Measurements from ENCODE around the gene KATNBL1.
A peak's percentile ranks its signal among the peaks of the same experiment; 100 is the strongest.

DNA sequence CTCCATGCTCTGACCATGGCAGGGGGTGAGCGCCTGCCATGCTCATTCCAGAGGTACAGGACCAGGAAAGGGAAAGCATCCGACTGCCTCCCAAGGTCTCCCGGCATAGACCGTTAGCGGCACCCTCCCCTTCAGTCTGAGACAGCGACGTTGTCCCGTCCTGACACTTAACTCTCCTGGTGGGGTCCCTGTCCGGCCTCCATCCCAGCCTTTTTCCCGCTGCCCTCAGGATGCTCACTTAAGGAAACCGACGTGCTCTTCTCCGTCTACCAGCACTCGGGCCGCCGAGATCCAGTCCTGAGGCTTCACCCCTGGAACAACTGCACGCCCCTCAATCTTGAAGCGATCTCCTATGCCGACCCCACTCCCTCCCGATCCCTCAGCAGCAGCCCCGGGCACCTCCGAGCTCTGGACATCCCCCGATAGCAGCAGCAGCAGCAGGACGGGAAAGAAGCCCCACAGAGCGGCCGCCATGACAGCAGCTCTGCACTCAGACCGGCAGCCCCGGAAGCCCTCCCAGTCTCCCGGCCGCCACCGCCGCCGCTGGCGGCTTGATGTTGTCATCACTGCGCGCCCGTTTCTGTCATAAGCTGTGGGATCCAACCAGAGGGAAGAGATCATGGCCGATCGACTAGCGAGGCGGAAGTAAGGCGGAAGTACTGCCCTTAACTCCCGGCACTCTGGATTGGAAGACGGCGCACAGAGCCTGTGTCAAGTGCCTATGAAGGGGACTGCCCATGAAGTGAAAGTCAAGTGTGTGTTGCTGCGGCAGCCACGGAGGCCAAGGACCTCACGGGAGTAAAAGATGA is 108.3 kb downstream of the KATNBL1 start, which contains the start of the genes EMC7 and PGBD4:
- TF ChIP-seq, protein P1, sequence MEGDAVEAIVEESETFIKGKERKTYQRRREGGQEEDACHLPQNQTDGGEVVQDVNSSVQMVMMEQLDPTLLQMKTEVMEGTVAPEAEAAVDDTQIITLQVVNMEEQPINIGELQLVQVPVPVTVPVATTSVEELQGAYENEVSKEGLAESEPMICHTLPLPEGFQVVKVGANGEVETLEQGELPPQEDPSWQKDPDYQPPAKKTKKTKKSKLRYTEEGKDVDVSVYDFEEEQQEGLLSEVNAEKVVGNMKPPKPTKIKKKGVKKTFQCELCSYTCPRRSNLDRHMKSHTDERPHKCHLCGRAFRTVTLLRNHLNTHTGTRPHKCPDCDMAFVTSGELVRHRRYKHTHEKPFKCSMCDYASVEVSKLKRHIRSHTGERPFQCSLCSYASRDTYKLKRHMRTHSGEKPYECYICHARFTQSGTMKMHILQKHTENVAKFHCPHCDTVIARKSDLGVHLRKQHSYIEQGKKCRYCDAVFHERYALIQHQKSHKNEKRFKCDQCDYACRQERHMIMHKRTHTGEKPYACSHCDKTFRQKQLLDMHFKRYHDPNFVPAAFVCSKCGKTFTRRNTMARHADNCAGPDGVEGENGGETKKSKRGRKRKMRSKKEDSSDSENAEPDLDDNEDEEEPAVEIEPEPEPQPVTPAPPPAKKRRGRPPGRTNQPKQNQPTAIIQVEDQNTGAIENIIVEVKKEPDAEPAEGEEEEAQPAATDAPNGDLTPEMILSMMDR (IDR thresholded peaks at IDR 0.05) = no peak
- TF ChIP-seq POLR2AphosphoS5 (IDR thresholded peaks at IDR 0.05; ENCODE audit: low read depth, low read length) (peak; percentile 81), SIN3A (IDR thresholded peaks at IDR 0.05; ENCODE audit: borderline replicate concordance, insufficient read depth, low read depth, low read length) (peak; percentile 36)
- TF ChIP-seq, protein P2, sequence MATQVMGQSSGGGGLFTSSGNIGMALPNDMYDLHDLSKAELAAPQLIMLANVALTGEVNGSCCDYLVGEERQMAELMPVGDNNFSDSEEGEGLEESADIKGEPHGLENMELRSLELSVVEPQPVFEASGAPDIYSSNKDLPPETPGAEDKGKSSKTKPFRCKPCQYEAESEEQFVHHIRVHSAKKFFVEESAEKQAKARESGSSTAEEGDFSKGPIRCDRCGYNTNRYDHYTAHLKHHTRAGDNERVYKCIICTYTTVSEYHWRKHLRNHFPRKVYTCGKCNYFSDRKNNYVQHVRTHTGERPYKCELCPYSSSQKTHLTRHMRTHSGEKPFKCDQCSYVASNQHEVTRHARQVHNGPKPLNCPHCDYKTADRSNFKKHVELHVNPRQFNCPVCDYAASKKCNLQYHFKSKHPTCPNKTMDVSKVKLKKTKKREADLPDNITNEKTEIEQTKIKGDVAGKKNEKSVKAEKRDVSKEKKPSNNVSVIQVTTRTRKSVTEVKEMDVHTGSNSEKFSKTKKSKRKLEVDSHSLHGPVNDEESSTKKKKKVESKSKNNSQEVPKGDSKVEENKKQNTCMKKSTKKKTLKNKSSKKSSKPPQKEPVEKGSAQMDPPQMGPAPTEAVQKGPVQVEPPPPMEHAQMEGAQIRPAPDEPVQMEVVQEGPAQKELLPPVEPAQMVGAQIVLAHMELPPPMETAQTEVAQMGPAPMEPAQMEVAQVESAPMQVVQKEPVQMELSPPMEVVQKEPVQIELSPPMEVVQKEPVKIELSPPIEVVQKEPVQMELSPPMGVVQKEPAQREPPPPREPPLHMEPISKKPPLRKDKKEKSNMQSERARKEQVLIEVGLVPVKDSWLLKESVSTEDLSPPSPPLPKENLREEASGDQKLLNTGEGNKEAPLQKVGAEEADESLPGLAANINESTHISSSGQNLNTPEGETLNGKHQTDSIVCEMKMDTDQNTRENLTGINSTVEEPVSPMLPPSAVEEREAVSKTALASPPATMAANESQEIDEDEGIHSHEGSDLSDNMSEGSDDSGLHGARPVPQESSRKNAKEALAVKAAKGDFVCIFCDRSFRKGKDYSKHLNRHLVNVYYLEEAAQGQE (IDR thresholded peaks at IDR 0.05; ENCODE audit: insufficient read depth in 1 of 2, low read depth in 2 of 2, low read length in 1 of 2) = no peak

Data from Panc1 (cell line).